GM19351 (cell line): ENCODE results near the gene CTU2.

ENCODE experiments used
- ATAC-seq: cut with Tn5 transposase; IDR thresholded peaks from one replicate; pipeline ENCODE4 v1.9.1; 2021; ENCODE audit warnings: mild to moderate bottlenecking, moderate library complexity; ENCODE audit not compliant: unreplicated experiment

Gene CTU2

DNA sequence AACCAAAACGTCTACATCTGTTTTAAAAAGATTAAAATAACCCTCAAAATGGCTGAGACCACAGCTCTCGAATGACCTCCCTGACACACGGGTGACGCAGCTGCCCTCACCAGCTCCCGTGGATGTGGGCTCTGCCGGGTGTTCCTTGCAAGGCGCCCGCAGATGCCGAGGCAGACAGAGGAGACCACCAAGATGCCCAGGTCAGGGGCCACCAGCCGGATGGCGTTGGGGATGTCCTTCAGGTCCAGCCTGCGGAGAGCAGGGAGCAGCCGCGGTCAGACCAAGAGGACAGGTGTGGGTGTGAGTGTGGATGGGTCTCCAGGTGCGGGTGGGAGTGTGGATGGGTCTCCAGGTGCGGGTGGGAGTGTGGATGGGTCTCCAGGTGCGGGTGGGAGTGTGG, 35.1 kb downstream of the CTU2 start:
- no peak for ATAC-seq

DNA sequence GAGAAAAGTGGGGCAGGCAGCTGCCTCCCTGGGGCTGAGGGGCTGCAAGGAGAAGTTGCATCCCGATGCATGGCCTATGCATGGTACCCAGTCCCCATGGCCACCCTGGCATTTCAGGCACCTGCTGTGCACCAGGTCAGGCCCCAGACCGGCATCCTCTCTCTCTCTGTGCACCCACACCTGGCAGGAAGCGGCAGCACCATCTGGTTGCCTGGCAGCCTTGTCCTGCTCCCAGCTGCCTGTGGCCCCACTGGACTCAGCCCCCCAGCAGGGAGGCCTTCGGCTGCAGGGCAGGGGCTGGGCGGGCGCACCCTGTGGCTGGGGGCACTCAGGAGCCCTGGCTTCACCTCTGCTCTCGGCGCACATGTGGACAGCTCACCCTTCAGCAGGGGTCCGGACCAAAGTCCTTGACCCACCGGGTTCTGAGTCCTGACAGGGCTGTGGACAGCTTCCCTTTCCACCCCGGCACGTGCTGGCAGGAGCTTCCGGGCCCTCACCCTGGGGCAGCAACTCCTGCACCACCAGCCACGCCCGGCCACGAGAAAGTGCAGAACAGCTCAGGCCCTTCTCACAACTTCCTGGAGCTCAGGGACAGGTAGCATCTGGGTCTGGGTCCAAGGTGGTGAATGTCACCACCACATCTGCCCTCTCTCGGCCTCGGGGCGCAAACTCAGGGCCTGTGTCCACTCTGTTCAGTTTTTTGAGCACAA, 36.7 kb downstream of the CTU2 start:
- ATAC-seq = no peak

DNA sequence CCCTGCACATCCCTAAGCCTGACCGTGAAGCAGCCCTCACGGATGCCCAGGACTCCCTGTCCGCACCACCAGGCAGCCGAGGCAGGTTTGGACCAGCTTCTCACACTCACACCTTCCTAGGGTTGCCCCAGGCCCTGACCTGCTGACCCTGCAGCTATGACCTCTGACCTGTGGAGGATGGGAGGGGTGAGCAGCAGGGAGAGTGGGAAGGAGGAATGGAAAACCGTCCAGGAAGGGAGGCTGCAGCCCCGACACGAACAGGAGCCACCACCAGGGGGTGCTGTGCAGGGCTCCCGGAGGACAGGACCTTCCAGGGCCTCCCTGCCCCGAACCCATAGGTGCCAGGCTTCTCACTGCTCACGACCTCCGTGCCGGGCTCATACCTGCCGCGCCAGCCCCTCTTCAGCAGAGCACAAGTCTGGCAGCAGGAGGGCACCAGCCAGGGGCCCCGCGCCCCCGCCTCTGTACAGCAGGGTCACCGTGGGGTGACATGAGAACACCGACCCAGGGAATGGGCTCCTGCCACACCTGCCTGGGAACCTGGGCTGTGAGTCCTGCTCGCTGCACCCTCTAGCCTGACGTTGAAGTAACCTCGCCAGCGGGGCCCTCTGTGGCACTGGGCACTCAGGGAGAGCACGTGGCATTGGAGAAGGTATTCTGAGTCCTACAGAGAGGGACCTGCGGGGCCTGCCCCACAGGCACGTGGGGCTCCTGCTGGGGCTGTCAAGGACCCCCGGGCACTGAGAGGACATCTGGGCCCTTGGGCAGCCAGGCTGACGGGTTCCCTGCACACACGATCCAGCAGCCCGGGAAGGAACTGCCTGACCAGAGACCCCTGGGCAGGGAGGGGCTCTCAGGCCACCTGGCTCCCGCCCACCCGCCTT, 37.6 kb downstream of the CTU2 start:
- ATAC-seq = no peak

DNA sequence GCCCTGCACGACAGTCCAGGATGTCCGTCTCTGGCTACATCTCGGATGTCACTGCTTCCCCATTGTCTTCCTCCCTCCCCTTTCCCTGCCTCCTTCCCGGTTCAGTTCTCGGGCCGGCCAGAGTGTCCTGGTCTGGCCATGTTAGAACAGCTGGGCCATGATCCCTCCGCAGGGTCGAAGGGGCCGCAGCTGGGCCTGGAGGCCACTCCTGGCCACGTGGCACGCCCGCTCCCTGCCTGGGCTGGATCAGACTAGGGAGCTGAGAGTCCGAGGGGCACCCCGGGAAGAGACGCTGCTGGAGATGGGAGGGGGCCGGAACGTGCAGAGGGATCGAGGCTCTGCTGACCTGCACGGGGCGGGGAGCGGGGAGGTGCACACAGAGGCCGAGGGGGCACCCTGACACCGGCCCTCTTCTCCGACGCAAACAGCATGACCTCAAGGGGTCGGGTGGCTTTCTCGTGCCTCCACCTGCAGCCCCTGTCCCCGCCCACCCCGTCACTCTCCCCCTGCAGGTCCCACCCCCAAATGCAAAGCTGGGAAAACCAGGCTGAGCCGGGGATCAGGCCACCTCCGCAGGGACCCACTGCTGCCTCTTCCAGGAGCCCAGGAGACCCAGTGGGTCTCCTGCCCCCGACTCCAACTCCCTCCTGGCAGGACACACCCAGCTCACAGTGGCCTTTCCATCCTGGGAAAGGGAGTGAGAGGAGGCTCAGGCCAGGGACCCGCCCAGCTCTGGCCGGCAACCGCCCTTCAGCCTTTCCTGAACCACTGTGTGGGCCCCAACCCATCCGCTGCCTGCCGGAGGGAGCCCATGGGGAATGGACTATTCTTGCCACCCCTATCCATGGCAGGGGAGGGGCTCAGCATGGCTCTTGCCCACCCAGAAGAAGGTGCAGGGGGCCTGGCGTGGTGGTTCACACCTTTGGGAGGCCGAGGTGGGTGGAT, 38.5 kb downstream of the CTU2 start:
- no peak for ATAC-seq

DNA sequence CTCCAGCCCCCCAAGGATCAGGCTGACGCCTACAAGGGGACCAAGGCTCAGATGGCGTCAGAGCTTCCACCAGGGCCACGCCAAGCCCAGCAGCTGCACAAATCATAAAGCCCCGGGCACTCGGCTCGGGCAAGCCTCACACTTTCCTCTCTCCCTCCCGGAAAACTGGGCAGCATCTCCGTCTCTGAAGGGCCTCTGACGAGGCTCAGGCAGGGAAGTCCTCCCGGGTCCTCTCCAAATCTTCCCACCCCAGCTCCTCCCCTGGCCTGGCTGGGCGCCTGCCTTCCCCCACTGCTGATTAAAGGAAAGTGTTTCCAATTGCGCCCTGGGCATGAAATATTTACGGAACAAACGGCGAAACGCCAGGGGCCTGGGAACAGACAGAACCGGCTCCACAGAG, 40.2 kb downstream of the CTU2 start:
- no peak for ATAC-seq

DNA sequence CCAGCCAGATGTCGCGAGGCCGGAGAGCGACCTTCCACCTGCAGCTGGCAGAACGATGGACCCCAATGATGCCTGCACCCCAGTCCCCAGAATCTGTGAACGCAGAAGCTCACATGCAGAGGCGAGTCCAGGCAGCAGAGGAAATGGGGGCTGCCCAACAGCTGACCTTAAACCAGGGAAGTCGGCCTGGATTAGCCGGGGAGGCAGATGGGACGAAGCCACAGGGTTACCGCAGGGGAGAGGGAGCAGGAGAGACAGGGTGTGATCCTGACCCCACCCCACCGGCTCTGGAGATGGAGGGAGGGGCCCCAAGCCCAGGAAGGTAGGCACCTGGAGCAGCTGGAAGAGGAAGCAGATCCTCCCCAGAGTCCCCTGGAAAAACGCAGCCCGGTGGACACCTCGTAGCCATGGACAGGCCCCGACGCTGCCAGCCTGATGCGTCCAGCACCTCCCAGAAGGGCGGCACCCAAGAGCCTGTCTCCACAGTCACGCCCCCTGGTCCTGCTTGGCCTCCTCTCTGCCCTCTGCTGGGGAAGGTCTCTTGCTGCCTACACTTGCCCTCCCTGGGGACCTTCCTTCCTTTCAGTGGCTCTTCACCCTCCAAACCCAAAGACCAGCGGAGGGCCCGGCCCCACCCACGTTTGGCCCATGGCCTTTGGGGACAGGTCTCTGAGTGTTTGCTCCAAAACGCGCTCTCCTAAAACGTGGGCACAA, 41.4 kb downstream of the CTU2 start:
- no peak for ATAC-seq

DNA sequence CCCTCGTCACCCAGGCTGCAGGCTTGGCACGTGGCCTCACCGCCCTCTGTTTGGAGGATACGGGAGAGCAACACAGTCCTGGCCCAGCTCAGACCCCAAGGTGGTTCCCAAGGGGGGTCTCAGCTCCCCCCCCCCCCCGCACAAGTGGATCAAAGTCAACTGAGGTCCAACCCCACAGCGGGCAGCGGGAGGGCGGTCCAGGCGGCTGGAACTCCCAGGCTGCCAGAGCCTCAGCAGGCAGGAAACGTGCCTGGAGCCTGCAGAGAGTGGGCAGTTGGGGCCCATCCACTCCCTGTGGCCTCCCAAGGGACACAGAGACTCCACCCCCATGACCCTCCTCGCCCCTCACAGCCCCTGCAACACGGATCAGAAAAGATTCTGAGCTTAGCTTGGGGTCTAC, 42.1 kb downstream of the CTU2 start:
- no peak for ATAC-seq

DNA sequence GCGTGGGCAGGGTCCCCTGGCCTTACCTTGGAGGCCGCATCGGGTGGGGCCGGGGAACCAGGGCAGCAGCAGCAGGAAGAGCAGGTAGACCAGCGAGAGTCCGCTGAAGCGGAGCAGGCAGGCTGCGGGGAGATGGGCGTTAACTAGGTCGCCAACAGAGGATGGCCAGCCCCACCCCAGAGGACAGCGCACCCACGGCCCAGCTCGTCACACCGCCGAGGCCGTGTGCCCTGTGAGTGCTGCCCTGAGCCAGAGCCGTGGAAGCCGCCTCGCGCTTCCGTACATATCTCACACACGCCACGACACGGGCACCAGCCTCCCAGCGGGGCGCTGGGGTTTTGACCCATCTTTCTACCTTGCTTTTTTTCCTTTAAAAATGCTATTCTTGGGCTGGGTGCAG, 43.1 kb downstream of the CTU2 start:
- ATAC-seq = no peak

DNA sequence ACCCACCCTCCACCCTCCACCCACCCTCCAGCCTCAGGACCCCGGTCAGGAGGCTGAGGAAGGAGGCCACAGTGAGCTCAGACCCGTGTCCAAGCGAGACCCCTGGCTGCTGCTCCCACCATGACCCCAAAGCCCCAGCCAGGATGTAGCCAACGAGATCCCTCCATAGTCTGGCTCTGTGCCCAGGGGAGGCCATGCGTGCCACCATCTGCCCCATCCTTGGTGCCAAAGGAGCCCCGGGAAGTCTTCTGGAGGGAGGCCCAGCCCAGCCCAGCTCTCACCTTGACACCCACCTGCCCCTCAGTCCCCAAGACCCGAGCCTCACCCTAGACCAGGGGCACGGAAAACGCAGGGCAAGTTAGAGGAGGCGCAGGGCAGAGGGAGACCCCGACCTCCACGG, 44.6 kb downstream of the CTU2 start:
- ATAC-seq = no peak

DNA sequence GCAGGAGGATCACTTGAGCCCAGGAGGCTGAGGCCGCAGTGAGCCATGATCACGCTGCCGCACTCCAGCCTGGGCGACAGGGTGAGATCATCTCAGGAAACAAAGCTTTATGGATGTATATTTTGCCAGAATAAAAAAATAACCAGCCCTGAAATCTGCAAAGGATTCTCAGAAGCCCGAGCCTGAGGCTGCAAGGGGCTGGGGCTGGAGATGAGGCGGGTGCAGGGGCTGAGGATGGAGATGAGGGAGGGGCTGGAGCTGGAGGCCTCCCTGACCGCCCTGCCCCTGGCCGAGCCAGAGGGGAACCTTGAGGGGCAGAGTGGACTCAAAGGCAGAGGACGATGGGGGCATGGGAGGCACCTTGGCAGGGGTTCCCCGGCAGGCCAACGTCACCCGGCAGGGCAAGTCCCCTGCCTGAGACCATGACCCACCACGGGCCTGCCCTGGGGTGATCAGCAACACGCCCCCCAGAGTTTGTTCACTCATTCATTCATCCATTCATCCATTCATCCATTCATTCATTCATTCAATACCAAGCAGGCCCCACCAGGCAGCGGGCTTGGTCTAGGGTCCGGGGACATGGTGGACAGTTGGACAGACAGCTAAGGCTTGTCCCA, 46.2 kb downstream of the CTU2 start:
- ATAC-seq = no peak

DNA sequence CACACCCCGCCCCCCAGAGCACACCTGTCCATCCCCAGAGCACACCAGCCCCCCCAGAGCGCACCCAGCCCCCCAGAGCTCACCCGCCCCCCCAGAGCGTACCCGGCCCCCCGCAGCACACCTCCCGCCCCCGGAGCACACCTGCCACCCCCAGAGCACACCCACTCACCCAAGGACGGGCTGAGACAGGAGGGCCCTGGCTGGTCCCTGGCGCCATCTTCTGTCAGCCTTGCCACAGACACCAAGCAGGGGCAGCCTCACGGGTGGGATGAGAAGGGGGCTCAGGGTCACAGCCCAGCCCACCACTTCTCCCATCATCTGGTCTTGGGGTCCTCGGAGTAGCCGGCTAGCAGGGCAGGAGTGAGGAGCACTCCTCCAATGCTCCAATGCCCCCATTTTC, 46.9 kb downstream of the CTU2 start:
- ATAC-seq = no peak

DNA sequence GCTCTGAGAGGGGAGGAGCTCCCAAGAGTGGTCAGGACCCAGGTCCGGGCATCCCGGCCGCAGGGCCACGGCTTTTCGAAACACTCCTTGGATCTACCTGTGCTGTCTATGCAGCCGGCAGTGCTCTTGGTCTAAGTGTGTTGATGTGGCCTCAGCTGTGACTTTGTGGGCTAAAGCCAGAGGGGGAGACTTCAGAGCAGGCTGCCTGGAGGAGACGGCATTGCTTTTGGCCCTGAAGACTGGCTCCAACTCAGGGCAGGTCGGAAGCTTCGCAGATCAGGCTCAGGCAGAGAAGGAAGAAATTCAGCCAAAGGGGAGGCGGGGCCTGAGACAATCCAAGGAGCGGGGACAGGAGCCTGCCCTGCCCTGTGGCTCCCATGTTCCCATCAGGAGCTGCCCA, 47.3 kb downstream of the CTU2 start:
- ATAC-seq = no peak

DNA sequence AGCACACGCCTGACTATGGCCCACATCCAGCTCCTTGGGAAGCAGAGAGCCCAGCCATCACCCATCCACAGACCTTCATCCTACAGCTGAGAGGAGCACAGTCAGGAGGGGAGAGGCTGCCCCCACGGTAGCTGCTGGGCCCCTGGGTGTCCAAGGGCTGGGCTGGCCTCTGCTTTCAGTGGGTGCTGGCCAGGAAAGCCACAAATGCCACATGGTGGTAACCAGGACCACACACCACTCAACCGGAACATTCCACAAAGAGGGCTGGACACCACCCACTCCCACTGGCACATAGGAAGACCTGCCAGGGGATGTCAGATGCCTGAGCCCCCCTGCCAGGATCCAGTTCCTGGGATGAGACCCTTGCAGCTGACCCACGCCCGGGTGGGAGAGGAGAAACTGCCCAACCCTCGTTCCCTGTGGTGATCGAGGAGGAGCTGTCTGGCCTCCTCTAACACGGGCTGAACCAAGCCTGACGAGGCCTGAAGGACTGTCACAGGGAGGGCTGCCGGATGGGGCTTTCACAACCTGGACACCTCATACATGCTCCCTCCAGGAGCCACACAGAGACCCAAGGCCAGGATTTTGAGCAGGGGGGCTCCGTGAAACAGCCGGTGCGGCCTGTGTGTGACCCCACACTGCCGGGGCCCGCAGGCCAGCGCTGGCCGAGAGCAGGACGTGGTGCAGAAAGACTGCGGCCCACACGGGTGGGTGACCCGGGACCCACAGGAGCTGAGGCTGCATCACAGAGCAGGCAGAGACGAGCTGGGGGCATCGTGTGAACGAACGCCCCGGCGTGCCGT, 48.0 kb downstream of the CTU2 start:
- ATAC-seq = no peak

DNA sequence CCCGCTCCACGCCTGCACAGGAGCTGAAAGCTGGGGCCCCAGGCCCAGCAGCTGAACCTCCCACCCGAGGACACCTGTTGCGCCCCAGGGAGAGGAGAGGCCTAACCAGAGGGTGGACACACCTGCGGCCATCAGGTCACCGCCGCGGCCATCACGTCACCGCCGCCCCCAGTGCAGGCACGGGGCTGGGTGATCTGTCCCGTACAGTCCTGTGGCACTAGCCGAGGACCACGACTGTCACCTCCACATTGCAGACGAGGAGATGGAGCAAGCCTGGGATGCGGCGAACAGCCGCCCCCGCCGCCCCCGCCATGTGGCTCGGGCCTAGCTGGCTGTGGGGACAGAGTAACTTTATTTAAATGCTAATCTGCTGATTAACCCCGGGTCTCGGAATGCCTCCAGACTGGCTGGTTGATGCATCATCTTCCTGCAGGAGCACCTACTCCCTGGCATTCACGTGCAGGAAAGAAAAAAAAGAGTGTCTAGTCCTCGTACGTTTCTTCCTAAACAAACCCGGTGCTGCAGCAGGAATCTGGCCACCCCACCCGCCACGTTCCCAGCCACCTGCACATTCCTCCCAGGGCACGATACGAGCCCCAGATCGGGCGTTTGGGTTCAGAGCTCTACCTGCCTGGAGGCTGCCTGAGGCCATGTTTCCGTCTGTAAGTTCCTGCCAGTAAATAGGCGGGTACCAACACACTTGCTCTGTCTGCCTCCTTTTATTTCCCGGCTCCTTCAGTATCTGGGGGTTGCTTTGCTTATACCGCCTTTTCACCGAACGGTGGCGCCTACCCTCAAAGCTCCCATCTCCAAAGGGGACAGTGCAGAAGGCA, 48.8 kb downstream of the CTU2 start:
- no peak for ATAC-seq

DNA sequence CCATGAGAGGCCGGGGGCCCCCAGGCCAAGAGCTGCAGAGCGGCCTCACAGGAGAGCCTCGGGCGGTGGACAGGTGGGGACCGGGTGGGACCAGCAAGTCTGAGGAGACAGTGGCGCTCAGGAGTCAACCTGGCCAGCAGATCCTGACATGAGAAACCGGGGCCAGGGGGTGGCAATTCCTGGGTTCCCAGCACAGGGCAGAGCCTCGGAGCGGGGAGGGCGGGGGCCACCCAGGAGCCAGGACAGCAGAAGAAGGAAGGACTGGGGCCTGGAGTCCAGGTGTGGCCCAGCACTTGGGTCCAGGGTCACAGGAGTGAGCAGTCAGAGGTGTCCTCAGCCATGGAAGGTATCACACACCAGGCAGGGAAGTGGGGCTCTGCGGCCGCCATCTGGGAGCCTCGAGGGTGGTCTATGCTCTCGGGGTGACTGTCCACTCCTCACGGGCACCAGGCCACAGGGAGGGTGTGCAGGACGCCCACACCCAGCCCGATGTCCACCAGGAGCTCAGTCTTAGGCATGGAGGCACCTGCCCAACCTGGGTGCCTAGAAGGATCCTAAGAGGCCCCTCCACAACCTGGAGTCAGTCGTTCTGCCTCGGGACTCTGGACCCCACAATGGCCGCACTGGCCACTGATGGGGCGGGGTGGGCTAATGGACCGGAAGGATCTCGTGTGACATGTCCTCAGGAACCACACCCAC, 49.6 kb downstream of the CTU2 start:
- no peak for ATAC-seq

DNA sequence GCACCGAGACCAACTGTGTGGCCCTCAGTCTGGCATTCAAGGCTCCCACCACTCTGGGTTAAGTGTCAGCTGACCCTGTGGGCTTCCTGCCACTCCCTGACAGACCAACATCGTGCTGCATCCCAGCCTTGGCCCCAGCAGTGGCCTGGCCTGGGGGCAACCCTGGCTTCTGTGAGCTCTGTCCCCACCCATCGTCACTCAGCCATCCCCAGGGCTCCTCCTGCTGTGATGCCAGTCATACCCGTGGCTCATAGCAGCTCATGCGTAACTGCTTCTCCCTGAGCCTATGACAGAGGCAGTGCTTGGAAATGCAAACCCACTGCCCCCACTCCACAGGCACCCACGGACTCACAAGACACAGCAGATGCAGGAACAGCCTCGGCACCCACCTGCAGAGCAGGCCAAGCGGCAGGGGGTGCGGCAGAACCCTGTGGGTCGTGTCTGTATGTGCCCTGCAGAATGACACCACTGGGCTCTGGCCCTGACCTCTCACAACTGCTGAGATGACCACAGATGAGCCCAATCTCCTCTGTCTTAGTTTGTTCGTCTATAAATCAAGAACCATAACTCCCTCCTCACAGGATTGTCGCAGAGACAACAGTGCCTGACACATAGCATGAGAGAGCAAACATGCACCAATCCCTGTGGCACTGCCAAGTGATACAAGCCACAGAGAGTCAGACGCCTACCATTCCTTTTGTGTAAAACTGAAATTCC, 52.1 kb downstream of the CTU2 start:
- no peak for ATAC-seq

DNA sequence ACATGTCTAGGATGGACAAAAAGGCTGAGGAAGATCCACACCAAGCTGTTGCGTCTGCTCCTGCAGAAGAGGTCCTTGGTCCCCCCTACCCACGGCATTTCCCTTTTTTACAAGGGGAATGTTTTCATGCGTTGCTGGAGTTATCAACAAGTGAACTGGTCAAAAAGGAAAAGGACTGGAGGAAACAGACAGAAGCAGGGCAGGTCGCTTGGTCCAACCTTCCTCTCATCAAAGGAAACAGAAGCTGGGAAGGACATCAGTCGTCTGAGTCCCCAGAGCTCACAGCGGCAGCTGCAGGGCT, 52.6 kb downstream of the CTU2 start:
- ATAC-seq = no peak
